Right lung (tissue), 5 donors: ENCODE results near the gene NADK. TPM values are rescaled to one million over a fixed set of nuclear protein-coding genes. Genes with fewer than 3 reads are reported as not detected.
"Not testable (repeated sequence)": the region's sequence is repeated elsewhere in the genome, so short reads cannot be mapped to it uniquely, and the experiment has no call there.

Source experiments
- DNase-seq, 2 donors: peaks; one replicate each; pipeline ENCODE4 v3.0.0-alpha.2; 2013
- polyA plus RNA-seq, 5 donors: library from polyadenylated mRNA; unstranded; fragments of 120-200 nt; gene quantifications; one replicate each; pipeline versions ENCODE4 v1.2.1 to v1.2.3, GENCODE V29; 2013; ENCODE audit warnings: inconsistent platforms in 1 of 5, low replicate concordance in 1 of 5; ENCODE audit not compliant: insufficient read length in 5 of 5, insufficient read depth in 1 of 5

Gene NADK
- polyA plus RNA-seq, 5 donors: 32.3 to 55.2 (median 40.4) TPM

- DNase-seq: not testable (repeated sequence)
Measured at GRCh38 chr1:1715109-1715883, 63.0 kb downstream of the NADK start.

- not testable (repeated sequence) for DNase-seq
Measured at GRCh38 chr1:1707897-1708296, 70.4 kb downstream of the NADK start.

- DNase-seq: not testable (repeated sequence)
Measured at GRCh38 chr1:1707241-1707640, 71.0 kb downstream of the NADK start.

GRCh38 chr1:1705623-1706022 lies 72.6 kb downstream of the NADK start:
- not testable (repeated sequence) for DNase-seq

- not testable (repeated sequence) for DNase-seq
Measured at GRCh38 chr1:1704284-1704957, 73.8 kb downstream of the NADK start.

- DNase-seq: no peak
Measured at GRCh38 chr1:1703796-1704195, 74.5 kb downstream of the NADK start.

GRCh38 chr1:1702506-1702905 lies 75.8 kb downstream of the NADK start:
- not testable (repeated sequence) for DNase-seq

Other genes with a start within 250 kb of the NADK start
- 1 to 10 TPM; 3.8 to 8.1 (median 4.5) TPM for gene TMEM240, start 237.8 kb downstream of the NADK start, polyA plus RNA-seq
- 10 to 100 TPM; 61.9 to 99.7 (median 71.7) TPM for gene SSU72, start 203.6 kb downstream of the NADK start, polyA plus RNA-seq
- 1 to 10 TPM; 1.5 to 3.9 (median 1.7) TPM for gene FNDC10, start 178.3 kb downstream of the NADK start, polyA plus RNA-seq
- 100 to 1,000 TPM in 1 of 5 donors, 10 to 100 TPM in 4; 33.2 to 126 (median 58.6) TPM for gene MIB2, start 163.0 kb downstream of the NADK start, polyA plus RNA-seq
- gene MMP23B, start 146.3 kb downstream of the NADK start, polyA plus RNA-seq: 100 to 1,000 TPM in 1 of 5 donors, 10 to 100 TPM in 4; 28.4 to 125 (median 60.5) TPM
- 10 to 100 TPM; 31.8 to 45.6 (median 42.0) TPM for gene CDK11B, start 119.5 kb downstream of the NADK start, polyA plus RNA-seq
- gene SLC35E2B, start 85.7 kb downstream of the NADK start, polyA plus RNA-seq: 10 to 100 TPM; 60.4 to 95.1 (median 90.0) TPM
- gene CDK11A, start 54.1 kb downstream of the NADK start, polyA plus RNA-seq: 10 to 100 TPM; 25.9 to 45.0 (median 40.5) TPM
- 100 to 1,000 TPM; 238 to 280 (median 247) TPM for gene GNB1, start 112.6 kb upstream of the NADK start, polyA plus RNA-seq
- 10 to 100 TPM in 1 of 5 donors, 1 to 10 TPM in 1, under 1 TPM in 3; 0.81 to 12.5 (median 0.93) TPM for gene CALML6, start 136.8 kb upstream of the NADK start, polyA plus RNA-seq
- gene TMEM52, start 140.8 kb upstream of the NADK start, polyA plus RNA-seq: 1 to 10 TPM; 1.5 to 9.5 (median 2.3) TPM
- 1 to 10 TPM; 1.5 to 4.3 (median 2.8) TPM for gene CFAP74, start 225.3 kb upstream of the NADK start, polyA plus RNA-seq
- 10 to 100 TPM in 2 of 5 donors, 1 to 10 TPM in 3; 7.4 to 17.2 (median 8.5) TPM for gene GABRD, start 240.9 kb upstream of the NADK start, polyA plus RNA-seq